ENCODE data around the gene ZNF672. TPM values are rescaled to one million over a fixed set of nuclear protein-coding genes. Genes with fewer than 3 reads are reported as not detected.
"Not testable (repeated sequence)": the region's sequence is repeated elsewhere in the genome, so short reads cannot be mapped to it uniquely, and the experiment has no call there.

The ZNF672 gene
- total RNA-seq: 10 to 100 TPM; 23.2 to 31.6 (median 27.2) TPM

- TF ChIP-seq POLR2A (IDR thresholded peaks at IDR 0.05): no peak
- TF ChIP-seq POLR2AphosphoS5 (IDR thresholded peaks at IDR 0.05): peak in 1 of 3 donors; percentile 90
- TF ChIP-seq, protein P1, sequence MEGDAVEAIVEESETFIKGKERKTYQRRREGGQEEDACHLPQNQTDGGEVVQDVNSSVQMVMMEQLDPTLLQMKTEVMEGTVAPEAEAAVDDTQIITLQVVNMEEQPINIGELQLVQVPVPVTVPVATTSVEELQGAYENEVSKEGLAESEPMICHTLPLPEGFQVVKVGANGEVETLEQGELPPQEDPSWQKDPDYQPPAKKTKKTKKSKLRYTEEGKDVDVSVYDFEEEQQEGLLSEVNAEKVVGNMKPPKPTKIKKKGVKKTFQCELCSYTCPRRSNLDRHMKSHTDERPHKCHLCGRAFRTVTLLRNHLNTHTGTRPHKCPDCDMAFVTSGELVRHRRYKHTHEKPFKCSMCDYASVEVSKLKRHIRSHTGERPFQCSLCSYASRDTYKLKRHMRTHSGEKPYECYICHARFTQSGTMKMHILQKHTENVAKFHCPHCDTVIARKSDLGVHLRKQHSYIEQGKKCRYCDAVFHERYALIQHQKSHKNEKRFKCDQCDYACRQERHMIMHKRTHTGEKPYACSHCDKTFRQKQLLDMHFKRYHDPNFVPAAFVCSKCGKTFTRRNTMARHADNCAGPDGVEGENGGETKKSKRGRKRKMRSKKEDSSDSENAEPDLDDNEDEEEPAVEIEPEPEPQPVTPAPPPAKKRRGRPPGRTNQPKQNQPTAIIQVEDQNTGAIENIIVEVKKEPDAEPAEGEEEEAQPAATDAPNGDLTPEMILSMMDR (IDR thresholded peaks at IDR 0.05): peak in 1 of 3 donors; percentile 4
- peak; percentile 97 to 98 for DNase-seq (ENCODE audit: low spot score in 2 of 2)
- H3K27me3 ChIP-seq: no peaks in the 10 kb centered on the region
- H3K36me3 ChIP-seq: no peaks in the 10 kb centered on the region
- H3K4me1 ChIP-seq: peaks cover 0 to 7% of the 10 kb centered on the region in 2 donors
- peak within 1 kb of the TSS; percentile 100 for H3K27ac ChIP-seq
- no peaks in the 10 kb centered on the region for H3K9me3 ChIP-seq
- intact Hi-C loops (cut with DNase I; ENCODE audit: low total_unique reads): no loop called here
- peak within 1 kb of the TSS; percentile 89 to 96 (median 94) for H3K4me3 ChIP-seq
Measured at GRCh38 chr1:248837781-248838356, at the start of gene ZNF672. Gene ZNF672, plus strand, starts transcription at chr1:248838224. Its CDS starts 9,051 bp downstream, at chr1:248847275.

DNA sequence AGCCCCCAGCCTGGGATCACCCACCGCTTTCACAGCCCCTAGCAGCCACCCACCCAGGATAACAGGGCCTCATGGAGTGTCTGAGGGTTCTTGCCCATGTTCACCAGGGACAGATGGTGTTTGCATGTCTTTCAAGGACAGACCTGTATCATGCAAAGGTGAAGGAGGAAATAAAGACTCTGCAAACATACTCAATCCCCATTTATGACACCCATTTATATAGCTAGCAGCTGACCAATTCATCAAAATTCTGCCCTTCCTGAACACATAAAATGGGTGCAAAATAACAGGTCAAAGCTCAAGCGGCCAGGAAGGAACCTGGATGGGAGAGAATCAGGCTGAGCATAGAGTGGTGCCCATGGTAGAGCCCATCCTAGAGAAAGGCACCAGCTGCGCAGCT is 49.7 kb upstream of the ZNF672 start:
- Histone ChIP-seq H3K27ac (no peak overlapping the region), H3K27me3 (no peaks in the 10 kb centered on the region), H3K4me3 (no peak overlapping the region), H3K36me3 (no peaks in the 10 kb centered on the region), H3K9me3 (no peaks in the 10 kb centered on the region), H3K4me1 (no peaks in the 10 kb centered on the region)
- TF ChIP-seq POLR2AphosphoS5 (IDR thresholded peaks at IDR 0.05) (no peak), POLR2A (IDR thresholded peaks at IDR 0.05) (no peak)
- TF ChIP-seq, protein P1 (IDR thresholded peaks at IDR 0.05): no peak
- intact Hi-C loops (cut with DNase I; ENCODE audit: low total_unique reads): no loop called here
- DNase-seq (ENCODE audit: low spot score in 2 of 2): no peak

DNA sequence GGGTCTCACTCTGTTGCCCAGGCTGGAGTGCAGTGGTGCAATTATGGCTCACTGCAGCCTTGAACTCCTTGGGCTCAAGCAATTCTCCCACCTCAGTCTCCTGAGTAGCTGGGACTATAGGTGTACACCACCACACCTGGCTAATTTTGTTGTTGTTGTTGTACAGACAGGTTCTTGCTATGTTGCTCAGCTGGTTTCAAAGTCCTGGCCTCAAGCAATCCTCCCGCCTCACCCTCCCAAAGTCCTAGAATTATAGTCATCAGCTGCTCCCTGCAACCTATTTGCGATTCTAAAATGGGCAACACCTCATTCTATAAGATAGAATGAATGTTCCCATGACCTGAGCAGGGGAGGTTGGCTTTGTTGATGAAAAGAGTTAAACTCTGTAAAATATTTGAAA is 48.7 kb upstream of the ZNF672 start:
- DNase-seq (ENCODE audit: low spot score in 2 of 2); H3K9me3 ChIP-seq; H3K36me3 ChIP-seq; H3K4me1 ChIP-seq; H3K27me3 ChIP-seq; intact Hi-C loops (cut with DNase I; ENCODE audit: low total_unique reads); H3K4me3 ChIP-seq; H3K27ac ChIP-seq: not testable (repeated sequence)

GRCh38 chr1:248790456-248790855 is 47.6 kb upstream of the ZNF672 start:
- TF ChIP-seq POLR2AphosphoS5 (IDR thresholded peaks at IDR 0.05) (no peak), POLR2A (IDR thresholded peaks at IDR 0.05) (no peak)
- TF ChIP-seq, protein P1 (IDR thresholded peaks at IDR 0.05): no peak
- H3K4me3 ChIP-seq: no peak overlapping the region
- H3K9me3 ChIP-seq: peaks cover 0 to 11% of the 10 kb centered on the region in 2 donors
- intact Hi-C loops (cut with DNase I; ENCODE audit: low total_unique reads): no loop called here
- DNase-seq (ENCODE audit: low spot score in 2 of 2): no peak
- no peaks in the 10 kb centered on the region for H3K27me3 ChIP-seq
- no peak overlapping the region for H3K27ac ChIP-seq
- H3K4me1 ChIP-seq: no peaks in the 10 kb centered on the region
- no peaks in the 10 kb centered on the region for H3K36me3 ChIP-seq

GRCh38 chr1:248791010-248791409 is 47.0 kb upstream of the ZNF672 start:
- H3K4me1 ChIP-seq: no peaks in the 10 kb centered on the region
- intact Hi-C loops (cut with DNase I; ENCODE audit: low total_unique reads): no loop called here
- no peak for DNase-seq (ENCODE audit: low spot score in 2 of 2)
- H3K27me3 ChIP-seq: no peaks in the 10 kb centered on the region
- TF ChIP-seq POLR2AphosphoS5 (IDR thresholded peaks at IDR 0.05) (no peak), POLR2A (IDR thresholded peaks at IDR 0.05) (no peak)
- TF ChIP-seq, protein P1 (IDR thresholded peaks at IDR 0.05): no peak
- no peak overlapping the region for H3K27ac ChIP-seq
- H3K4me3 ChIP-seq: no peak overlapping the region
- H3K9me3 ChIP-seq: peaks cover 0 to 16% of the 10 kb centered on the region in 2 donors
- H3K36me3 ChIP-seq: no peaks in the 10 kb centered on the region
